Lower leg skin (tissue), 4 donors: ENCODE results near the gene ZNF148. TPM values are rescaled to one million over a fixed set of nuclear protein-coding genes. Genes with fewer than 3 reads are reported as not detected.

Experiments used
- DNase-seq, 2 donors: peaks; one replicate each; pipeline ENCODE4 v3.0.0-alpha.2; 2019; ENCODE audit warnings: low spot score in 2 of 2
- H3K4me3 ChIP-seq: fragments of 200-600 bp; sonication (generic); 2 replicates; pipeline ENCODE4 v1.5.1; 2017; ENCODE audit warnings: mild to moderate bottlenecking, low read depth; ENCODE audit not compliant: poor library complexity, severe bottlenecking
- CTCF ChIP-seq, 3 donors: fragments of 450-650 bp; IDR thresholded peaks; one replicate each; pipeline ENCODE4 v1.5.1; 2016; ENCODE audit warnings: antibody characterized with exemption in 3 of 3, mild to moderate bottlenecking in 3 of 3, moderate library complexity in 2 of 3
- POLR2A ChIP-seq, 2 donors: fragments of 450-650 bp; IDR thresholded peaks; one replicate each; pipeline ENCODE4 v1.6.1; 2016 to 2017; ENCODE audit warnings: antibody characterized with exemption in 2 of 2, mild to moderate bottlenecking in 1 of 2, moderate library complexity in 1 of 2
- WGBS, 2 donors: methylation state at CpG; one replicate each; pipeline ENCODE4 v1.1.5; 2018; 5-methylcytosine and 5-hydroxymethylcytosine counted together
- intact Hi-C: fragments of 100-400 bp; cut with DNase I; formaldehyde crosslinking; loops from one replicate; pipeline ENCODE4 v1.15.0; 2023; ENCODE audit warnings: low total_unique reads
- total RNA-seq, 4 donors: library from RNA; depleted of rRNA; stranded (reverse); fragments of >200 nt; gene quantifications; one replicate each; pipeline ENCODE4 v1.1.0, GENCODE V29; 2016

The ZNF148 gene
- total RNA-seq, 4 donors from 2014 or later = 14.6 to 24.6 (median 17.7) TPM

- 35 to 43% methylated on average over 5 of the region's 5 CpGs for WGBS, 2 donors
- TF ChIP-seq POLR2A (IDR thresholded peaks at IDR 0.05) (no peak), CTCF (IDR thresholded peaks at IDR 0.05) (no peak)
- no peak overlapping the region for H3K4me3 ChIP-seq
- intact Hi-C loops = no loop called here
- no peak for DNase-seq
Measured at GRCh38 chr3:125367403-125368230, 7.5 kb downstream of the ZNF148 start.

GRCh38 chr3:125366132-125366531, 9.0 kb downstream of the ZNF148 start:
- DNase-seq = no peak
- TF ChIP-seq CTCF (IDR thresholded peaks at IDR 0.05) (no peak), POLR2A (IDR thresholded peaks at IDR 0.05) (no peak)
- 86 to 94% methylated on average over 2 of the region's 2 CpGs for WGBS, 2 donors

GRCh38 chr3:125359700-125360099, 15.4 kb downstream of the ZNF148 start:
- intact Hi-C loops = no loop called here
- H3K4me3 ChIP-seq = no peak overlapping the region
- no peak for DNase-seq
- 95 to 100% methylated on average over 9 of the region's 9 CpGs for WGBS, 2 donors
- TF ChIP-seq CTCF (IDR thresholded peaks at IDR 0.05) = no peak
- no peak for TF ChIP-seq POLR2A (IDR thresholded peaks at IDR 0.05)

More at GRCh38 chr3:125366132-125366531, 9.0 kb downstream of the ZNF148 start:
- H3K4me3 ChIP-seq = no peak overlapping the region
- intact Hi-C loops = no loop called here

GRCh38 chr3:125358923-125359322, 16.2 kb downstream of the ZNF148 start:
- TF ChIP-seq CTCF (IDR thresholded peaks at IDR 0.05) = no peak
- TF ChIP-seq POLR2A (IDR thresholded peaks at IDR 0.05) = no peak
- DNase-seq = no peak
- H3K4me3 ChIP-seq = no peak overlapping the region
- intact Hi-C loops = no loop called here

GRCh38 chr3:125357837-125358236, 17.3 kb downstream of the ZNF148 start:
- H3K4me3 ChIP-seq = no peak overlapping the region
- WGBS, 2 donors = 92 to 93% methylated on average over 11 of the region's 11 CpGs
- intact Hi-C loops = no loop called here
- TF ChIP-seq CTCF (IDR thresholded peaks at IDR 0.05) = no peak
- TF ChIP-seq POLR2A (IDR thresholded peaks at IDR 0.05) = no peak
- no peak for DNase-seq
